Stomach (tissue), 9 donors: ENCODE data around the gene NPAS2. TPM values are rescaled to one million over a fixed set of nuclear protein-coding genes. Genes with fewer than 3 reads are reported as not detected.
A peak's percentile ranks its signal among the peaks of the same experiment; 100 is the strongest.

Experiments
- DNase-seq, 2 donors: peaks; one replicate each; pipeline versions ENCODE4 v3.0.0 to v3.0.0-alpha.2; 2013 to 2019
- H3K27ac ChIP-seq, 5 donors: fragments of 200-600 bp in 4 of 5; sonication (generic) in 4 of 5; one replicate each; pipeline ENCODE4 v1.5.1; 2013 to 2019; ENCODE audit warnings: mild to moderate bottlenecking in 1 of 5, moderate library complexity in 1 of 5
- H3K27me3 ChIP-seq, 3 donors: fragments of 200-600 bp; sonication (generic); one replicate each; pipeline ENCODE4 v1.5.1; 2017 to 2019; ENCODE audit warnings: mixed run types in 1 of 3
- H3K36me3 ChIP-seq, 4 donors: fragments of 200-600 bp; sonication (generic); 1 replicate in 3 of 4; 2 replicates in 1 of 4; pipeline ENCODE4 v1.5.1; 2016 to 2019
- H3K4me1 ChIP-seq, 4 donors: fragments of 200-600 bp; sonication (generic); one replicate each; pipeline ENCODE4 v1.5.1; 2016 to 2019
- H3K4me3 ChIP-seq, 4 donors: fragments of 200-600 bp; sonication (generic) in 3 of 4; one replicate each; pipeline ENCODE4 v1.5.1; 2016 to 2019; ENCODE audit warnings: mild to moderate bottlenecking in 1 of 4
- H3K9me3 ChIP-seq, 4 donors: fragments of 200-600 bp; sonication (generic); one replicate each; pipeline ENCODE4 v1.5.1; 2016 to 2019
- CTCF ChIP-seq, 7 experiments: fragments of 450-650 bp in 4 of 7; fragments of 200-600 bp in 3 of 7; sonication (generic) in 3 of 7; IDR thresholded peaks; one replicate each; pipeline ENCODE4 v1.5.1; 2016 to 2019; ENCODE audit warnings: antibody characterized with exemption in 7 of 7, control low read depth in 2 of 7, mild to moderate bottlenecking in 1 of 7
- EP300 ChIP-seq: sonication (generic); formaldehyde crosslinking; IDR thresholded peaks from one replicate; pipeline ENCODE4 v1.6.1; 2017; ENCODE audit warnings: antibody characterized with exemption
- POLR2A ChIP-seq, 4 donors: fragments of 450-650 bp; IDR thresholded peaks; one replicate each; pipeline ENCODE4 v1.6.1; 2016; ENCODE audit warnings: antibody characterized with exemption in 4 of 4, control low read depth in 2 of 4, mild to moderate bottlenecking in 1 of 4, moderate library complexity in 1 of 4
- POLR2AphosphoS5 ChIP-seq, 3 donors: sonication (generic); formaldehyde crosslinking; IDR thresholded peaks; one replicate each; pipeline ENCODE4 v1.6.1; 2016; ENCODE audit warnings: antibody characterized with exemption in 3 of 3
- WGBS, 5 donors: extraction: QIAGEN DNeasy Blood & Tissue Kit in 3 of 5; methylation state at CpG; one replicate each; pipeline versions ENCODE4 v1.1.5 to v1.1.7; 2013 to 2018; 5-methylcytosine and 5-hydroxymethylcytosine counted together
- intact Hi-C: fragments of 100-400 bp; cut with DNase I; formaldehyde crosslinking; loops from one replicate; pipeline ENCODE4 v1.15.1; 2023; ENCODE audit warnings: low total_unique reads
- polyA plus RNA-seq, 3 donors: library from polyadenylated mRNA; stranded (reverse); fragments of 200-250 nt; gene quantifications; one replicate each; pipeline ENCODE4 v1.2.3, GENCODE V29; 2013
- total RNA-seq, 5 donors: library from RNA; depleted of rRNA; stranded (reverse); fragments of >200 nt; gene quantifications; one replicate each; pipeline versions ENCODE4 v1.1.0 to v1.2.3, GENCODE V29; 2014 to 2016
- donor health status: healthy with polysubstance abuse.
- donor health status: Bipolar disorder and iron deficiency.
- donor health status: healthy.

NPAS2 gene
- total and polyA plus RNA-seq, 8 donors: 13.1 to 148 (median 28.0) TPM

- intact Hi-C loops: loop anchor here (5.0 kb wide), 2 partner anchors 249 to 369 kb away; no protein-coding TSS in a partner anchor
- 83 to 92% (median 88%) methylated on average over 2 of the region's 2 CpGs for WGBS, 5 donors
These were observed 161.1 kb downstream of the NPAS2 start for GRCh38 chr2:100981011-100981410.

GRCh38 chr2:100982431-100982861, 162.5 kb downstream of the NPAS2 start:
- Histone ChIP-seq H3K4me1 (peaks cover 0 to 11% (median 5%) of the 10 kb centered on the region in 4 donors), H3K27ac (no peak overlapping the region), H3K4me3 (no peak overlapping the region), H3K27me3 (no peaks in the 10 kb centered on the region), H3K36me3 (peaks cover 14 to 73% (median 57%) of the 10 kb centered on the region in 4 donors), H3K9me3 (no peaks in the 10 kb centered on the region)
- WGBS, 5 donors: 71 to 81% (median 78%) methylated on average over 7 to 8 of the region's 8 CpGs
- TF ChIP-seq POLR2AphosphoS5 (IDR thresholded peaks at IDR 0.05) (no peak), POLR2A (IDR thresholded peaks at IDR 0.05) (no peak), EP300 (no peak), CTCF (IDR thresholded peaks at IDR 0.05) (no peak)
- intact Hi-C loops: loop anchor here (5.0 kb wide), 2 partner anchors 250 to 370 kb away; no protein-coding TSS in a partner anchor
- no peak for DNase-seq

More at GRCh38 chr2:100981011-100981410, 161.1 kb downstream of the NPAS2 start:
- peaks cover 19 to 82% (median 68%) of the 10 kb centered on the region in 4 donors for H3K36me3 ChIP-seq
- no peaks in the 10 kb centered on the region for H3K9me3 ChIP-seq
- TF ChIP-seq POLR2AphosphoS5 (IDR thresholded peaks at IDR 0.05) (no peak), EP300 (no peak), CTCF (IDR thresholded peaks at IDR 0.05) (no peak), POLR2A (IDR thresholded peaks at IDR 0.05) (no peak)
- peaks cover 0 to 14% (median 5%) of the 10 kb centered on the region in 4 donors for H3K4me1 ChIP-seq
- H3K27ac ChIP-seq: no peak overlapping the region
- no peak overlapping the region for H3K4me3 ChIP-seq
- no peak for DNase-seq
- no peaks in the 10 kb centered on the region for H3K27me3 ChIP-seq

- 88 to 92% (median 90%) methylated on average over 10 to 12 of the region's 12 CpGs for WGBS, 5 donors
- H3K27ac ChIP-seq: peak overlapping the region in 1 of 5 donors; percentile 34
- DNase-seq: no peak
- TF ChIP-seq CTCF (IDR thresholded peaks at IDR 0.05) (no peak), POLR2AphosphoS5 (IDR thresholded peaks at IDR 0.05) (no peak), POLR2A (IDR thresholded peaks at IDR 0.05) (no peak), EP300 (no peak)
- peaks cover 0 to 11% (median 1%) of the 10 kb centered on the region in 4 donors for H3K4me1 ChIP-seq
- intact Hi-C loops: loop anchor here (5.0 kb wide), 2 partner anchors 251 to 371 kb away; no protein-coding TSS in a partner anchor
- H3K27me3 ChIP-seq: no peaks in the 10 kb centered on the region
- no peak overlapping the region for H3K4me3 ChIP-seq
- no peaks in the 10 kb centered on the region for H3K9me3 ChIP-seq
- peaks cover 6 to 73% (median 58%) of the 10 kb centered on the region in 4 donors for H3K36me3 ChIP-seq
These were observed 163.3 kb downstream of the NPAS2 start for GRCh38 chr2:100983201-100983600.

- no peak for DNase-seq
- peak overlapping the region in 3 of 5 donors; percentile 3 to 38 (median 34) for H3K27ac ChIP-seq
These were observed 163.9 kb downstream of the NPAS2 start for GRCh38 chr2:100983684-100984310.

More at GRCh38 chr2:100983684-100984310, 163.9 kb downstream of the NPAS2 start:
- 53 to 70% (median 65%) methylated on average over 11 of the region's 11 CpGs for WGBS, 5 donors
- TF ChIP-seq CTCF (IDR thresholded peaks at IDR 0.05) (peak in 1 of 7 experiments; percentile 16), POLR2AphosphoS5 (IDR thresholded peaks at IDR 0.05) (no peak), POLR2A (IDR thresholded peaks at IDR 0.05) (no peak), EP300 (no peak)
- H3K4me3 ChIP-seq: no peak overlapping the region
- H3K36me3 ChIP-seq: peaks cover 6 to 72% (median 56%) of the 10 kb centered on the region in 4 donors
- intact Hi-C loops: loop anchor here (5.0 kb wide), 2 partner anchors 251 to 371 kb away; no protein-coding TSS in a partner anchor
- no peaks in the 10 kb centered on the region for H3K9me3 ChIP-seq
- no peaks in the 10 kb centered on the region for H3K27me3 ChIP-seq
- H3K4me1 ChIP-seq: peaks cover 0 to 11% (median 0%) of the 10 kb centered on the region in 4 donors
